Panc1 (cell line): ENCODE measurements around the gene SNAP23. TPM values are rescaled to one million over a fixed set of nuclear protein-coding genes. Genes with fewer than 3 reads are reported as not detected.

Experiments used
- ATAC-seq: fragments of 200-7000 bp; cut with Tn5 transposase; 2 replicates; pipeline ENCODE4 v1.9.1; 2020; ENCODE audit warnings: mild to moderate bottlenecking, moderate library complexity
- BruUV-seq: library from RNA; stranded (reverse); fragments of 400-500 nt; replicated peaks from 2 replicates; lab custom pipeline; 2021; lab: Mats Ljungman, UMichigan
- CTCF ChIA-PET: fragments of 300-600 bp; sonication (Branson Sonifier 250); formaldehyde crosslinking; loops from one replicate; lab custom pipeline; 2022; ENCODE audit warnings: antibody characterized with exemption; lab: Charles Lee
- POLR2A ChIA-PET: fragments of 300-600 bp; sonication (Branson Sonifier 250); formaldehyde crosslinking; loops from one replicate; lab custom pipeline; 2022; ENCODE audit warnings: antibody characterized with exemption; lab: Charles Lee
- DNase-seq: peaks from one replicate; pipeline ENCODE4 v3.0.0-alpha.2; 2010; ENCODE audit warnings: low read depth, low spot score
- H3K27ac ChIP-seq: 2 replicates; pipeline ENCODE4 v1.5.1; 2011; ENCODE audit warnings: mild to moderate bottlenecking, low read length, inconsistent platforms
- H3K27me3 ChIP-seq: fragments of 200-500 bp; sonication (Bioruptor generic); 2 replicates; pipeline ENCODE4 v1.6.0; 2014; ENCODE audit warnings: low read length, inconsistent platforms; ENCODE audit not compliant: control insufficient read depth, insufficient read depth
- H3K36me3 ChIP-seq: fragments of 200-500 bp; sonication (Bioruptor generic); 2 replicates; pipeline ENCODE4 v1.5.1; 2014; ENCODE audit warnings: inconsistent platforms, mild to moderate bottlenecking, low read length, moderate library complexity; ENCODE audit not compliant: control insufficient read depth, insufficient read depth
- H3K4me1 ChIP-seq: 2 replicates; pipeline ENCODE4 v1.5.1; 2011; ENCODE audit warnings: inconsistent platforms, mild to moderate bottlenecking, low read length, moderate library complexity; ENCODE audit not compliant: control insufficient read depth, insufficient read depth
- H3K4me3 ChIP-seq, 2 experiments: 2 replicates each; pipeline ENCODE4 v1.5.1; 2011 to 2012; ENCODE audit warnings: low read depth in 2 of 2, low read length in 2 of 2, mild to moderate bottlenecking in 2 of 2, inconsistent platforms in 1 of 2, moderate library complexity in 1 of 2
- H3K9me3 ChIP-seq: fragments of 200-500 bp; sonication (Bioruptor generic); 2 replicates; pipeline ENCODE4 v1.5.1; 2014; ENCODE audit warnings: low read depth, mild to moderate bottlenecking, inconsistent platforms, low read length, moderate library complexity; ENCODE audit not compliant: control insufficient read depth, insufficient read depth
- CTCF ChIP-seq: fragments of 450-650 bp; IDR thresholded peaks from 2 replicates; pipeline ENCODE4 v1.5.1; 2017; ENCODE audit warnings: mild to moderate bottlenecking
- POLR2AphosphoS5 ChIP-seq: IDR thresholded peaks from 2 replicates; pipeline ENCODE4 v1.6.1; 2012; ENCODE audit warnings: mild to moderate bottlenecking, low read depth, low read length, moderate library complexity
- REST ChIP-seq, 2 experiments: IDR thresholded peaks; 2 replicates each; pipeline ENCODE4 v1.6.1; 2011 to 2012; ENCODE audit warnings: low read depth in 2 of 2, control low read depth in 1 of 2, low read length in 1 of 2, mild to moderate bottlenecking in 1 of 2, moderate library complexity in 1 of 2; ENCODE audit not compliant: insufficient read depth in 1 of 2
- SIN3A ChIP-seq: IDR thresholded peaks from 2 replicates; pipeline ENCODE4 v1.6.1; 2012; ENCODE audit warnings: low read depth, mild to moderate bottlenecking, low read length, moderate library complexity, borderline replicate concordance; ENCODE audit not compliant: insufficient read depth
- TCF7L2 ChIP-seq: IDR thresholded peaks from 2 replicates; pipeline ENCODE4 v1.6.1; 2011; ENCODE audit warnings: mild to moderate bottlenecking, low read depth, low read length, inconsistent platforms
- in situ Hi-C: cut with HindIII; loops from 2 replicates; pipeline ENCODE4 v1.10.0; 2016; ENCODE audit warnings: low sequenced_read_pairs, low pct_unique_long_range_greater_than_20kb
- intact Hi-C: fragments of 100-400 bp; cut with micrococcal nuclease; formaldehyde crosslinking; loops from one replicate; pipeline ENCODE4 v1.10.0; 2022; ENCODE audit not compliant: unreplicated experiment
- total RNA-seq: library from RNA; stranded (reverse); gene quantifications from one replicate; pipeline ENCODE4 v1.2.1, GENCODE V29; 2021; ENCODE audit not compliant: unreplicated experiment

SNAP23 gene
- total RNA-seq, 1 experiment from 2014 or later: 48.9 TPM

GRCh38 chr15:42450425-42450790 is 45.0 kb upstream of the SNAP23 start:
- no peaks in the 10 kb centered on the region for H3K4me1 ChIP-seq
- ATAC-seq (no peak), DNase-seq (no peak)
- ChIA-PET POLR2A (no interaction called here), CTCF (no interaction called here)
- no peaks in the 10 kb centered on the region for H3K9me3 ChIP-seq
- intact Hi-C loops (no loop called here), in situ Hi-C loops (no loop called here)
- BruUV-seq: no TSS peak
- no peaks in the 10 kb centered on the region for H3K27me3 ChIP-seq
- no peak overlapping the region for H3K27ac ChIP-seq
- no peak overlapping the region for H3K4me3 ChIP-seq
- no peaks in the 10 kb centered on the region for H3K36me3 ChIP-seq
- TF ChIP-seq SIN3A (no peak), REST (IDR thresholded peaks at IDR 0.05; ENCODE audit: insufficient read depth in 1 of 2, low read depth in 2 of 2, low read length in 1 of 2) (no peak), CTCF (no peak), POLR2AphosphoS5 (no peak), TCF7L2 (no peak)

- H3K4me3 ChIP-seq: no peak overlapping the region
- ChIA-PET POLR2A (interaction anchor here (0.7 kb wide), 1 partner anchor 42 kb away, joined by 4 read pairs; no protein-coding TSS in a partner anchor), CTCF (no interaction called here)
- H3K27me3 ChIP-seq: no peaks in the 10 kb centered on the region
- in situ Hi-C loops (no loop called here), intact Hi-C loops (no loop called here)
- H3K4me1 ChIP-seq: 0 out of 2 replicates have a peak, but pooled peaks cover 4% of the 10 kb centered on the region
- no peaks in the 10 kb centered on the region for H3K36me3 ChIP-seq
- H3K9me3 ChIP-seq: no peaks in the 10 kb centered on the region
- ATAC-seq (no peak), DNase-seq (no peak)
- no peak for TF ChIP-seq POLR2AphosphoS5
- TF ChIP-seq REST (IDR thresholded peaks at IDR 0.05; ENCODE audit: insufficient read depth in 1 of 2, low read depth in 2 of 2, low read length in 1 of 2): no peak
- no peak for TF ChIP-seq TCF7L2
- no peak for TF ChIP-seq CTCF
- no peak overlapping the region for H3K27ac ChIP-seq
- BruUV-seq: no TSS peak
Observed at GRCh38 chr15:42453826-42454225, 41.6 kb upstream of the SNAP23 start.
